ENCODE results near the gene NPTXR. TPM values are rescaled to one million over a fixed set of nuclear protein-coding genes. Genes with fewer than 3 reads are reported as not detected.
A peak's percentile ranks its signal among the peaks of the same experiment; 100 is the strongest.

NPTXR gene
- total RNA-seq, 2 experiments from 2014 or later: 4.2 to 4.6 TPM

DNA sequence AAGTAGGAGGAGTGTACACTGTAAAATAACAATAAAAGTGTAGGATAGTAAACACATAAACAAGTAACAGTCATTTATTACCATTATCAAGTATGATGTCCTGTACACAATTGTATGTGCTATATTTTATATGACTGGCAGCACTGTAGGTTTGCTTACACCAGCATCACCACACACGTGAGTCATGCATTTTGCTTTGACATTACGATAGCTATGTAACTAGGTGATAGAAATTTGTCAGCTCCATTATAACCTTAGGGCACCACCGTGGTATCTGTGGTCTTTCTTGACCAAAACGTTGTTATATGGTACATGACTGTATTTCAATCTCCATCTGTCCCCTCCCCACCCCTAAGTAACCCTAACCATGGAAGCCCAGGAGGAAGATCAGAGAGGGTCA, 51.0 kb downstream of the NPTXR start:
- Histone ChIP-seq H3K4me3 (ENCODE audit: low read length) (no peak overlapping the region), H3K4me1 (ENCODE audit: insufficient read depth, low read length) (peaks cover 12% of the 10 kb centered on the region), H3K27ac (ENCODE audit: low read depth in 1 of 2, low read length in 2 of 2) (no peak overlapping the region), H3K36me3 (ENCODE audit: insufficient read depth, low read length) (peaks cover 9% of the 10 kb centered on the region), H3K27me3 (ENCODE audit: control insufficient read depth in 1 of 2, insufficient read depth in 2 of 2, low read length in 2 of 2) (peaks cover 0 to 2% of the 10 kb centered on the region in 2 experiments), H3K9me3 (ENCODE audit: control insufficient read depth in 1 of 2, insufficient read depth in 1 of 2, low read length in 2 of 2) (no peaks in the 10 kb centered on the region)
- Mint-ChIP-seq H3K4me1 (ENCODE audit: low read depth) (peaks cover 36% of the 10 kb centered on the region), H3K4me3 (peak overlapping the region; percentile 96), H3K27ac (peak overlapping the region; percentile 90), H3K27me3 (no peaks in the 10 kb centered on the region), H3K36me3 (ENCODE audit: low read depth) (peaks cover 11% of the 10 kb centered on the region), H3K9me3 (no peaks in the 10 kb centered on the region)
- intact Hi-C loops (cut with DNase I, micrococcal nuclease): loop anchor here in 1 of 2 experiments (5.0 kb wide), 2 partner anchors 86 to 136 kb away; partner anchors contain the start of genes CBY1, FAM227A and GTPBP1
- ChIA-PET POLR2A (interaction anchor here (0.9 kb wide), 1 partner anchor 41 kb away, joined by 3 read pairs; no protein-coding TSS in a partner anchor), CTCF (interaction anchor here (1.2 to 2.0 kb wide), 3 partner anchors 24 to 50 kb away, joined by 4 to 6 read pairs (median 4); partner anchors contain the start of gene NPTXR)
- TF ChIP-seq, protein P1, sequence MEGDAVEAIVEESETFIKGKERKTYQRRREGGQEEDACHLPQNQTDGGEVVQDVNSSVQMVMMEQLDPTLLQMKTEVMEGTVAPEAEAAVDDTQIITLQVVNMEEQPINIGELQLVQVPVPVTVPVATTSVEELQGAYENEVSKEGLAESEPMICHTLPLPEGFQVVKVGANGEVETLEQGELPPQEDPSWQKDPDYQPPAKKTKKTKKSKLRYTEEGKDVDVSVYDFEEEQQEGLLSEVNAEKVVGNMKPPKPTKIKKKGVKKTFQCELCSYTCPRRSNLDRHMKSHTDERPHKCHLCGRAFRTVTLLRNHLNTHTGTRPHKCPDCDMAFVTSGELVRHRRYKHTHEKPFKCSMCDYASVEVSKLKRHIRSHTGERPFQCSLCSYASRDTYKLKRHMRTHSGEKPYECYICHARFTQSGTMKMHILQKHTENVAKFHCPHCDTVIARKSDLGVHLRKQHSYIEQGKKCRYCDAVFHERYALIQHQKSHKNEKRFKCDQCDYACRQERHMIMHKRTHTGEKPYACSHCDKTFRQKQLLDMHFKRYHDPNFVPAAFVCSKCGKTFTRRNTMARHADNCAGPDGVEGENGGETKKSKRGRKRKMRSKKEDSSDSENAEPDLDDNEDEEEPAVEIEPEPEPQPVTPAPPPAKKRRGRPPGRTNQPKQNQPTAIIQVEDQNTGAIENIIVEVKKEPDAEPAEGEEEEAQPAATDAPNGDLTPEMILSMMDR (IDR thresholded peaks at IDR 0.05): no peak
- ATAC-seq (ENCODE audit: poor library complexity) (no peak), DNase-seq (no peak)

DNA sequence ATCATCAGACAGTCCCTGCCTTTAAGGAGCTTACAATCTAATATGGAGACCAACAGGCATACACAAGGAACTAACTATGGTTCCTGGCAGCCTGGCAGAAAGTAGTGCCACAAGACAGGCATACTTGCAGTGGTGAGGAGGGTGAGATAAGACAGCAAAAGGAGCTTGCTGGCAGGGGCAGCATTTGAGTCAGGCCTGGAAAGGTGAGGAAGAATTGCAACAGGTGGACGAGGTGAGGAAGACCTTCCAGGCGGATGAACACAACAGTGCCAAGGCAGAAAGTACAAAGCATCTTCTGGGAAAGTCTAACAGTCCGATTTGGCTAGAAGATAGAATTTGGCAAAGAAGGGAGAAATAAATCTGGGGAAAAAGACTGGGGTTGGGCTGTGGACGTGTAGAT, 54.2 kb downstream of the NPTXR start:
- intact Hi-C loops (cut with DNase I, micrococcal nuclease): loop anchor here in 1 of 2 experiments (5.0 kb wide), 2 partner anchors 82 to 132 kb away; partner anchors contain the start of genes CBY1, FAM227A and GTPBP1
- no peak for ATAC-seq (ENCODE audit: poor library complexity)
- no peak overlapping the region for H3K27ac Mint-ChIP-seq
- H3K27me3 Mint-ChIP-seq: no peaks in the 10 kb centered on the region
- peaks cover 11% of the 10 kb centered on the region for H3K4me1 ChIP-seq (ENCODE audit: insufficient read depth, low read length)
- H3K4me3 Mint-ChIP-seq: no peak overlapping the region
- H3K9me3 ChIP-seq (ENCODE audit: control insufficient read depth in 1 of 2, insufficient read depth in 1 of 2, low read length in 2 of 2): no peaks in the 10 kb centered on the region
- peaks cover 9% of the 10 kb centered on the region for H3K36me3 ChIP-seq (ENCODE audit: insufficient read depth, low read length)
- ChIA-PET CTCF (no interaction called here), POLR2A (no interaction called here)
- no peaks in the 10 kb centered on the region for H3K27me3 ChIP-seq (ENCODE audit: control insufficient read depth in 1 of 2, insufficient read depth in 2 of 2, low read length in 2 of 2)
- no peaks in the 10 kb centered on the region for H3K9me3 Mint-ChIP-seq
- TF ChIP-seq, protein P1 (IDR thresholded peaks at IDR 0.05): no peak
- H3K36me3 Mint-ChIP-seq (ENCODE audit: low read depth): peaks cover 11% of the 10 kb centered on the region
- no peak overlapping the region for H3K4me3 ChIP-seq (ENCODE audit: low read length)
- DNase-seq: no peak
- H3K27ac ChIP-seq (ENCODE audit: low read depth in 1 of 2, low read length in 2 of 2): no peak overlapping the region
- peaks cover 16% of the 10 kb centered on the region for H3K4me1 Mint-ChIP-seq (ENCODE audit: low read depth)

- peaks cover 8% of the 10 kb centered on the region for H3K4me1 ChIP-seq (ENCODE audit: insufficient read depth, low read length)
- H3K27ac Mint-ChIP-seq: no peak overlapping the region
- intact Hi-C loops (cut with DNase I, micrococcal nuclease): no loop called here
- H3K27me3 ChIP-seq (ENCODE audit: control insufficient read depth in 1 of 2, insufficient read depth in 2 of 2, low read length in 2 of 2): no peaks in the 10 kb centered on the region
- no peak overlapping the region for H3K4me3 ChIP-seq (ENCODE audit: low read length)
- ChIA-PET CTCF (no interaction called here), POLR2A (no interaction called here)
- no peak overlapping the region for H3K4me3 Mint-ChIP-seq
- TF ChIP-seq, protein P1 (IDR thresholded peaks at IDR 0.05): no peak
- ATAC-seq (ENCODE audit: poor library complexity) (no peak), DNase-seq (no peak)
- H3K36me3 ChIP-seq (ENCODE audit: insufficient read depth, low read length): peaks cover 9% of the 10 kb centered on the region
- no peaks in the 10 kb centered on the region for H3K9me3 Mint-ChIP-seq
- H3K27ac ChIP-seq (ENCODE audit: low read depth in 1 of 2, low read length in 2 of 2): no peak overlapping the region
- no peaks in the 10 kb centered on the region for H3K27me3 Mint-ChIP-seq
- peaks cover 11% of the 10 kb centered on the region for H3K36me3 Mint-ChIP-seq (ENCODE audit: low read depth)
- H3K4me1 Mint-ChIP-seq (ENCODE audit: low read depth): peaks cover 8% of the 10 kb centered on the region
- no peaks in the 10 kb centered on the region for H3K9me3 ChIP-seq (ENCODE audit: control insufficient read depth in 1 of 2, insufficient read depth in 1 of 2, low read length in 2 of 2)
Observed at GRCh38 chr22:38788846-38789245, 55.0 kb downstream of the NPTXR start.

Measured in CD4-positive, alpha-beta T cell (primary cell).